GM12873 (cell line): ENCODE data around the gene NELFA.

Source experiments
- TF ChIP-seq, protein P1 (sequence below): IDR thresholded peaks from 2 replicates; pipeline ENCODE4 v1.5.1; 2012; ENCODE audit warnings: low read depth, mild to moderate bottlenecking, moderate library complexity, low read length, control low read depth; ENCODE audit not compliant: insufficient read depth; ENCODE audit errors: missing control alignments

Gene NELFA

DNA sequence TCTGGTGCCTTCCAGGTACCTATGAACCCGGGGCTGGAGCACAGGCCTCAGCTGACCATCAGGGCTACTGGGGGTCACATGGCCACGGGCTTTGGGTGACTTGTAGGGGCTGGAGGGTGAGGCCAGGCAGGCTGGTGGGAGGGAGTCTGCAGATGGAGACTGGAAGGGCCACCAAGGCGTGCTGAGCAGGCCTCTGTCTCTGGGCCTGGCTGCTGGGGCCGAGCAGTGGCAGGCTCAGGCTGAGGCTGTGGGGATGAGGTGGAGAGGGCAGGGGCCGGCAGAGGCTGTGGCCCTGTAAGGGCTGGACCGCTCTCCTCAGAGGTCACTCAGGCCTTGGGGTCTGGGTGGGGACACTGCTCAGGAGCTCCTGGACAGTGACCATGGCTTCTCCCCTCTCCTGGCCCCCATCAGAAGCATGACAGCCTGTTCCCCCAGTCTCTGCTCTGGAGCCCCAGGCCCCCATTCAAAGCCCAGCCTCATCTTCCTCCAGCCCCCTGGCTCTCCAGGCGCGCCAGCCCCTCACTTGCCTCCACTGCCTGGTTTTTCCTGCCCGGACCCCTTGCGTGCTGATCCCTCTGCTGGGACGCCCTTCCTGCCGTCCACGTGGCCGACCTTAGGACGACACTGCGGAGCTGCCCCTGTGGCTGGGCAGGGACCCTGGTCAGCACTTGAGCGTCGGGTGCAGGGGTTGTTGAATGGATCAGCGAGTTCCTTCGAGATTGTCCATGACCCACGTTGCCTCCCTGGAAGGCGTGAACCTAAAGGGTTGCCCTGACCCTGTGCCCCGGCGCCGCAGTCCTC lies 39.2 kb upstream of the NELFA start:
- TF ChIP-seq, protein P1, sequence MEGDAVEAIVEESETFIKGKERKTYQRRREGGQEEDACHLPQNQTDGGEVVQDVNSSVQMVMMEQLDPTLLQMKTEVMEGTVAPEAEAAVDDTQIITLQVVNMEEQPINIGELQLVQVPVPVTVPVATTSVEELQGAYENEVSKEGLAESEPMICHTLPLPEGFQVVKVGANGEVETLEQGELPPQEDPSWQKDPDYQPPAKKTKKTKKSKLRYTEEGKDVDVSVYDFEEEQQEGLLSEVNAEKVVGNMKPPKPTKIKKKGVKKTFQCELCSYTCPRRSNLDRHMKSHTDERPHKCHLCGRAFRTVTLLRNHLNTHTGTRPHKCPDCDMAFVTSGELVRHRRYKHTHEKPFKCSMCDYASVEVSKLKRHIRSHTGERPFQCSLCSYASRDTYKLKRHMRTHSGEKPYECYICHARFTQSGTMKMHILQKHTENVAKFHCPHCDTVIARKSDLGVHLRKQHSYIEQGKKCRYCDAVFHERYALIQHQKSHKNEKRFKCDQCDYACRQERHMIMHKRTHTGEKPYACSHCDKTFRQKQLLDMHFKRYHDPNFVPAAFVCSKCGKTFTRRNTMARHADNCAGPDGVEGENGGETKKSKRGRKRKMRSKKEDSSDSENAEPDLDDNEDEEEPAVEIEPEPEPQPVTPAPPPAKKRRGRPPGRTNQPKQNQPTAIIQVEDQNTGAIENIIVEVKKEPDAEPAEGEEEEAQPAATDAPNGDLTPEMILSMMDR: no peak

DNA sequence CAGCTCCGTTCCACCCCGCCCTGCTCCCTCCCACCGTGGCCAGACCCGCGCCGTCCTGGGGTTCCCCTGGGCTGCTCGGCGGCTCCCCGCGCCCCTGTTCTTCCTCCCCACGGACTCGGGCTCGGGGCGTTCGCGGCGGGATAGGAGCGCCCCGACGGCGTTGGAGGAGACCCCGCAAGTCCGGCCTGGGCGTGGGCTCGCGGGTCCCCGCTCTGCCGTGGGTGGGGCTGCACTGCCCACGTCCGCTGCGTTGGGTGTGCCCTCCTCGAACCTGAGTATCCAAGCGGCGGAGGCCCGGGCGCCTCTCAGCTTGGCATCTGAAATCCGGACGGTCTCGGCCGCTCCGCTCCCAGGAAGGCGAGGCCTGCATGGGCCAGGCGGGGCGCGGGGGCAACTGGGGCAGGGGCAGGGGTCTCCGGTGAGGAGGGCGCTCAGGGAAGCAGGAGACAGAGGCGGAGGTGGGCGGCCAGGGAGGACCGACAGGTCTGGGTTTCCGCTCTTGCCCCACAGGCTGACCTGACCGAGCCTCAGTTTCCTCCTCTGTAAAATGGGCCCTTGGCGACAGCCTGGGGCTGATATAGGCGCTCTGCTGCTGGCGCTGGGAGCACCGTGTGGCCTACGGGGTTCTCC lies 38.4 kb upstream of the NELFA start:
- TF ChIP-seq, protein P1: no peak

DNA sequence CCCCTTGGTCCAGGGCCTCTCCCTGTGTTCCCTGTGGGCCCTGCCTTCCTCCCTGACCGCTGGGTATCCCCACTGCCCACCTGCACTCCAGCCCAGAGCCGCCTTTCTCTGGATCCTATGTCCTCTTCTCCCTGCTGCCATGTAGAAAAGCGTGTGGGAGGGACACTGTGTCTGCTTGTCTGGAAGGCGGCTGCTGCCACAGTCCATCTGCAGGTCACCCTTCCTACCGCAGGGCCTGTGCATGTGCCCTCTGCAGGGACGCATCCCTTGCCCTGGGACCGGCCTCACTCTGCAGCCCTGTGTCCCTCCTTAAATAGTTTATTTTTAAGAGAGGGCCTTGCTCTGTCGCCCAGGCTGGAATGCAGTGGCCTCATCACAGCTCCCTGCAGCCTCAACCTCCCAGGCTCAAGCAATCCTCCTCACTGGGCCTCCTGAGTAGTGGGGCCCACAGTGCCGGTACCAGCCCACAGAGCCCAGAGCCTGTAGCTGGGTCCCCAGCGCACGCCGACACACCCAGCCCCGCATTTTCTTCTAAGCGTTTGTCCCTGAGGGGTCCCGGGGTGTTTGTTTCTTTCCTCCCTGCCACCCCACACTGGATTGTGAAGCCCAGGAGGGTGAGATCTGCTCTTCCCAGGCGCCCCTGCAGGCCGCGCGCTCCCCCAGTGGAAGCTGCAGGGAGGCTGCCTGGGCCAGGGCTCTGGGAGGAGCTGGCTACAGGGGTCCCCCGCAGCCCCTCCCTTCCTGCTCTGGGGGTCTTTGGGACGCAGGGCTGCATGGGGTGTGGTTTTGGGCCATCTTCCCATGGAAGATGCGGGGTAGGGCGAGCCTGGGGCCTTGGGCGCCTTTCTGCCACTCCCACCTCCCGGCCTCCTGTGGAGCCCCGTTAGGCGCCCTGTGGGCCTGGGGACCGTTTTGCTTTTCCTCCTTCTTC lies 37.5 kb upstream of the NELFA start:
- TF ChIP-seq, protein P1: no peak

DNA sequence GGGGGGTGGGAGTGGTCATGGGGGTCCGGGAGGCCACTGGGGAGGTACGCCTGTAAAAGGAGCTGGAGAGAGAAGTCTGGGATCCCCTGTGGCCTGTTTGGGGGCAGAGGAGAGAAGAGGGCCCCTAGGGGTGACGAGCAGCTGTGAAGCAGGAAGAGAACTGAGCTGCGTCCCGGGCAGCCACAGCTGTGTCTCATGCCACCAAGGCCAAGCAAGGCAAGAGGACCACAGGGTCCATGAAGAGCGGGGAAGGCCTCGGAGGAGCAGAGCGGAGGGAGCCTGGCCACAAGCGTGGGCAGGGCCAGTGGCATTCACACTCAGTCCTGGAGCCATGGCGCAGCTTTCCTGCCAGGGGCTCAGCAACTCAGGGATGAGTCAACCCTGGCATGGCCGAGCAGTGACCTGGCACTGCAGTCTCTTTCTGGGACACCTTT lies 36.8 kb upstream of the NELFA start:
- TF ChIP-seq, protein P1: no peak

DNA sequence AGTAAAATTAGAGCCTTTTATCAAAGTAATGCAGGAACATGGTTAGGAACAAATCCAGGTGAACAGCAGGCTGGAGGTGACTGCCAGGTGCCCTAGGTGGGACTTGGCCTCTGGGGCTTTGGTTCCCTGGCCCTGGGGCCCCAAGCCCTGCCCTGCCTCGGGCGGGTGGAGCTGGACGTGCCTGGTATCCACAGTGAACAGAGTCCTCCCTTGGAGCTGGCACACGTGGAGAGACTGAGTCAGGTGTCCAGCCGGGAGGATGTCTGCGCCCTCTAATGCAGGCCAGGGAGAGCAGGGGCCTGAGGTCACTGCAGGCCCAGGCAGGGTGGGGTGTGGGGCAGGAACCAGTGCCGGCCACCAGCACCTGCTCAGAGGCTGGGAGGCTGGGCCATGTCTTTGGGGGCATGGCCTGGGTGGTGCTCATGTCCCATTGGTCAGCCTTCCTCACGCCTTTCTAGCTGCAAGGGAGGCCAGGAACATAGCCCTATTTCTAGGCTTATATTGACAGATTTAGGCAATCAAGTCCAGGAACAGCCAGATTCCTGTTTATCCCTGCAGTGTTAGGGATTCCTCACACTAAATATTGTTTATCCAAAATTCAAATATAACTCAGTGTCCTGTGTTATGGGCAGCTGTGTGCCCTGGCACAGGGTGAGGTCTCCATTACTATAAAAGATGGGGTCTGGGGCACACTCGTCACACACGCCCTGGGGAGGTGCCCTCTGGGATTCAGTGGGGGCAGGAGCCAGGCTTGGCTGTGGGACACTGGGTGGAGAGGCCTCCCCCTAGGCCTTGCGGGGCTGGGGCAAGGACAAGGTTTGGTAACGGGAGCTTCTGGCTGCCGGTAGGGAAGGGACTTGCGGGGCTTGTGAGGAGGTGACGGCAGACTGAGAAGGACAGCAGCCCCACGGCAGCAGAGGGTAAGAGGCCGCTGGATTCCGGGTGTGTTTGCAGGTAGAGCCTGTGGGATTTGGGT lies 36.1 kb upstream of the NELFA start:
- TF ChIP-seq, protein P1: no peak

DNA sequence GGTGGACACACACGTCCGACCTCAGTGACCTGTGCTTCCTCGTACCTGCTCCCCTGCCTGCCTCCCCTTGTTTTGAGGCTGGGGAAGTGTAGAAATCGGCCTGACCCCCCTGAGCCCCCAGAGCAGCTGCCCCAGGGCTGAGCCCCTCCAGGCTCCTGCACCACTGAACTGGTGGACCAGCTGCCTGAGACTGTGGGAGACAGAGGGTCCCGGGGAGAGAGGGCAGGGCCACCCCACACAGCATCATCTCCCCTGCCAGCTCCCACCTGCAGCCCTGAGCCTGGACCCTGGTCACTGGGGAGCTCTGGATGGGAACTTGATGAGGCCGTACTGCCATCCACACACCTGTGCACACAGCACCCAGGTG lies 35.3 kb upstream of the NELFA start:
- TF ChIP-seq, protein P1: no peak
